ENCODE measurements around the gene PAK2.

DNA sequence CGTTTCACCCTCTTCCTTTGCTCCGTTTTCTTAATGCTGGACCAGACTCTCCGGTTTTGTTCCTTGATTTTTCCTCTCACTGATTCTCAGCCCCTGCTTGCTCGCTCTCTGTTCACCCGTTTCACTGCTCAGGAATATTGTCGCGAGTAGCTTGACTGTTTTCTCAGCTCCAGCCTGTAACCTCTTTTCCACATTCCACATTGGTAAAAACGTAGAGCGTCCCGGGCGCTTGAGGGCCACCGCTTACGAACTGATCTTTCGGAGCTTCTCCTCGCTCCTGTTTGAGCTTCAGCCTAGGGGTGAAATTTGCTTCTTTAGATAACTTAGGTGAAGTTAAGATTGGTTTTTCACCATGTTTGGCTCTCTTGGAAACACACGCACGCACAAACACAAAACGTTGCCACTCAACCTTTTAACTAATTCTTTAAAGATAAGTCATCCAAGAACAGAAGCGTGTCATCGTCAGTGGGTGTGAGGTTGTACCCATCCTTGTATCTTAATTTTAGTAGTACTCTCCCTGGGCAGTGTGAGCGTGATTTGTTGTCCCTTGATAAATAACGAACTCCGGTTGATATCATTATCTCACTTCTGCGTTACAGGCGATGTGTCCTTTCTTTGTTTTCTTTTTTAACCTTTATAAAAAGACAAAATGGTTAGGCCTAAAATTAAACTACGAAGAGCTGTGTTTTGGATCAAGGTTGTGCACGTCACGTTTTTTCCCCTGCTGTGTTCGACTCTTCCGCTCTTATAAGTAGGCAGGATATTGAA is 1.0 kb downstream of the PAK2 start:
- TF ChIP-seq POLR2A (IDR thresholded peaks at IDR 0.05; ENCODE audit: low read depth, low read length) (no peak), RFX5 (IDR thresholded peaks at IDR 0.05; ENCODE audit: low read depth, low read length) (no peak), BHLHE40 (IDR thresholded peaks at IDR 0.05; ENCODE audit: low read depth, low read length) (peak; percentile 34; the same call in 1 of the 2 replicates)
- TF ChIP-seq, protein P1, sequence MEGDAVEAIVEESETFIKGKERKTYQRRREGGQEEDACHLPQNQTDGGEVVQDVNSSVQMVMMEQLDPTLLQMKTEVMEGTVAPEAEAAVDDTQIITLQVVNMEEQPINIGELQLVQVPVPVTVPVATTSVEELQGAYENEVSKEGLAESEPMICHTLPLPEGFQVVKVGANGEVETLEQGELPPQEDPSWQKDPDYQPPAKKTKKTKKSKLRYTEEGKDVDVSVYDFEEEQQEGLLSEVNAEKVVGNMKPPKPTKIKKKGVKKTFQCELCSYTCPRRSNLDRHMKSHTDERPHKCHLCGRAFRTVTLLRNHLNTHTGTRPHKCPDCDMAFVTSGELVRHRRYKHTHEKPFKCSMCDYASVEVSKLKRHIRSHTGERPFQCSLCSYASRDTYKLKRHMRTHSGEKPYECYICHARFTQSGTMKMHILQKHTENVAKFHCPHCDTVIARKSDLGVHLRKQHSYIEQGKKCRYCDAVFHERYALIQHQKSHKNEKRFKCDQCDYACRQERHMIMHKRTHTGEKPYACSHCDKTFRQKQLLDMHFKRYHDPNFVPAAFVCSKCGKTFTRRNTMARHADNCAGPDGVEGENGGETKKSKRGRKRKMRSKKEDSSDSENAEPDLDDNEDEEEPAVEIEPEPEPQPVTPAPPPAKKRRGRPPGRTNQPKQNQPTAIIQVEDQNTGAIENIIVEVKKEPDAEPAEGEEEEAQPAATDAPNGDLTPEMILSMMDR (conservative IDR thresholded peaks at IDR 0.05; ENCODE audit: low read depth, low read length) = no peak
